Epithelial cell of prostate (primary cell): ENCODE data around the gene ATP6V0E1.
A peak's percentile ranks its signal among the peaks of the same experiment; 100 is the strongest.
"Not testable (repeated sequence)": the region's sequence is repeated elsewhere in the genome, so short reads cannot be mapped to it uniquely, and the experiment has no call there.

Experiments used
- DNase-seq: peaks from one replicate; pipeline ENCODE4 v3.0.0-alpha.2; 2011; ENCODE audit warnings: low read depth, low spot score
- H3K27ac ChIP-seq: fragments of 450-650 bp; 2 replicates; pipeline ENCODE4 v1.5.1; 2017; ENCODE audit warnings: mild to moderate bottlenecking

ATP6V0E1 gene

GRCh38 chr5:172999372-172999973 is 15.9 kb downstream of the ATP6V0E1 start:
- peak overlapping the region; percentile 1 for H3K27ac ChIP-seq
- DNase-seq, result no peak

GRCh38 chr5:172999974-173000373 is 16.4 kb downstream of the ATP6V0E1 start:
- no peak overlapping the region for H3K27ac ChIP-seq

GRCh38 chr5:173001229-173001841 is 17.8 kb downstream of the ATP6V0E1 start:
- no peak overlapping the region for H3K27ac ChIP-seq
- no peak for DNase-seq

More at GRCh38 chr5:172999974-173000373, 16.4 kb downstream of the ATP6V0E1 start:
- no peak for DNase-seq

- H3K27ac ChIP-seq, result no peak overlapping the region
- DNase-seq, result no peak
These were observed 19.8 kb downstream of the ATP6V0E1 start for GRCh38 chr5:173003360-173003759.

- no peak overlapping the region for H3K27ac ChIP-seq
- DNase-seq, result no peak
These were observed 20.4 kb downstream of the ATP6V0E1 start for GRCh38 chr5:173004013-173004412.

GRCh38 chr5:173004447-173004846 is 20.9 kb downstream of the ATP6V0E1 start:
- DNase-seq, result no peak
- no peak overlapping the region for H3K27ac ChIP-seq

- no peak for DNase-seq
- no peak overlapping the region for H3K27ac ChIP-seq
These were observed 26.4 kb downstream of the ATP6V0E1 start for GRCh38 chr5:173010021-173010420.

GRCh38 chr5:173010547-173011464 is 27.2 kb downstream of the ATP6V0E1 start:
- no peak overlapping the region for H3K27ac ChIP-seq
- DNase-seq, result no peak

- H3K27ac ChIP-seq, result no peak overlapping the region
- no peak for DNase-seq
These were observed 28.0 kb downstream of the ATP6V0E1 start for GRCh38 chr5:173011566-173011965.

- DNase-seq, result no peak
- no peak overlapping the region for H3K27ac ChIP-seq
These were observed 29.3 kb downstream of the ATP6V0E1 start for GRCh38 chr5:173012882-173013281.

GRCh38 chr5:173014671-173015070 is 31.1 kb downstream of the ATP6V0E1 start:
- no peak for DNase-seq
- H3K27ac ChIP-seq, result no peak overlapping the region

GRCh38 chr5:173015192-173015591 is 31.6 kb downstream of the ATP6V0E1 start:
- DNase-seq, result no peak
- H3K27ac ChIP-seq, result no peak overlapping the region

GRCh38 chr5:173015598-173016455 is 32.3 kb downstream of the ATP6V0E1 start:
- DNase-seq, result no peak
- H3K27ac ChIP-seq, result peak overlapping the region; percentile 38

- peak overlapping the region; percentile 38 for H3K27ac ChIP-seq
- peak; percentile 20 for DNase-seq
These were observed 33.1 kb downstream of the ATP6V0E1 start for GRCh38 chr5:173016598-173017046.

- peak overlapping the region; percentile 38 for H3K27ac ChIP-seq
- DNase-seq, result not testable (repeated sequence)
These were observed 33.5 kb downstream of the ATP6V0E1 start for GRCh38 chr5:173017087-173017486.

GRCh38 chr5:173018358-173018757 is 34.8 kb downstream of the ATP6V0E1 start:
- no peak for DNase-seq
- no peak overlapping the region for H3K27ac ChIP-seq

GRCh38 chr5:173020154-173020581 is 36.6 kb downstream of the ATP6V0E1 start:
- H3K27ac ChIP-seq, result no peak overlapping the region
- DNase-seq, result no peak

- no peak overlapping the region for H3K27ac ChIP-seq
- DNase-seq, result no peak
These were observed 37.1 kb downstream of the ATP6V0E1 start for GRCh38 chr5:173020643-173021042.

GRCh38 chr5:173025651-173026050 is 42.1 kb downstream of the ATP6V0E1 start:
- DNase-seq, result no peak

GRCh38 chr5:173027905-173028304 is 44.3 kb downstream of the ATP6V0E1 start:
- DNase-seq, result no peak
- H3K27ac ChIP-seq, result no peak overlapping the region

More at GRCh38 chr5:173025651-173026050, 42.1 kb downstream of the ATP6V0E1 start:
- no peak overlapping the region for H3K27ac ChIP-seq
